AG04449 (cell line): ENCODE measurements around the gene OAS2.

Source experiments
- CTCF ChIA-PET: fragments of 350-600 bp; formaldehyde crosslinking; extraction: SDS; loops from one replicate; lab custom pipeline; 2021; ENCODE audit warnings: antibody characterized with exemption; lab: Yijun Ruan, JAX
- POLR2A ChIA-PET: fragments of 400-600, 350-600 bp; formaldehyde crosslinking; extraction: SDS; loops from one replicate; lab custom pipeline; 2020; ENCODE audit warnings: antibody characterized with exemption, inconsistent platforms; lab: Yijun Ruan, JAX
- DNase-seq: peaks from one replicate; pipeline ENCODE4 v3.0.0-alpha.2; 2010; ENCODE audit warnings: low read depth, low spot score
- H3K4me3 ChIP-seq: 2 replicates; pipeline ENCODE4 v1.5.1; 2011; ENCODE audit warnings: low read depth, mild to moderate bottlenecking, control low read depth, low read length
- TF ChIP-seq, protein P1 (sequence below): IDR thresholded peaks from one replicate; pipeline ENCODE4 v1.5.1; 2011; ENCODE audit warnings: mild to moderate bottlenecking, moderate library complexity, low read length, control low read depth, inconsistent platforms; ENCODE audit not compliant: insufficient read depth; ENCODE audit errors: missing control alignments

OAS2 gene

DNA sequence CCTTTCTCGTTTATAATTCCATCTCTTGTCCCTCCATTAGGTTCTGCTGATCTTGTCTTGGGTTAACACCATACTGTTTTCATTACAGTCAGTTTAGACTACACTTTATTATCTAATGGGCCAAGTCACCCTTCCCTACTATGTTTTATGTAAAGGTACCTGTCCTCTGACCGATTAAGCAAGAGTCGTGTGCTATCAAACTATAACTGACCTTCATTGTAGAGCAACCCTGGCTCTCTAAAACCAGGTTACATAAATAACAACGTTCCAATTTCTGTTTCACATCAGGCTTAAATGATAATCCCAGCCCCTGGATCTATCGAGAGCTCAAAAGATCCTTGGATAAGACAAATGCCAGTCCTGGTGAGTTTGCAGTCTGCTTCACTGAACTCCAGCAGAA lies 16.7 kb downstream of the OAS2 start:
- DNase-seq, result no peak
- TF ChIP-seq, protein P1, sequence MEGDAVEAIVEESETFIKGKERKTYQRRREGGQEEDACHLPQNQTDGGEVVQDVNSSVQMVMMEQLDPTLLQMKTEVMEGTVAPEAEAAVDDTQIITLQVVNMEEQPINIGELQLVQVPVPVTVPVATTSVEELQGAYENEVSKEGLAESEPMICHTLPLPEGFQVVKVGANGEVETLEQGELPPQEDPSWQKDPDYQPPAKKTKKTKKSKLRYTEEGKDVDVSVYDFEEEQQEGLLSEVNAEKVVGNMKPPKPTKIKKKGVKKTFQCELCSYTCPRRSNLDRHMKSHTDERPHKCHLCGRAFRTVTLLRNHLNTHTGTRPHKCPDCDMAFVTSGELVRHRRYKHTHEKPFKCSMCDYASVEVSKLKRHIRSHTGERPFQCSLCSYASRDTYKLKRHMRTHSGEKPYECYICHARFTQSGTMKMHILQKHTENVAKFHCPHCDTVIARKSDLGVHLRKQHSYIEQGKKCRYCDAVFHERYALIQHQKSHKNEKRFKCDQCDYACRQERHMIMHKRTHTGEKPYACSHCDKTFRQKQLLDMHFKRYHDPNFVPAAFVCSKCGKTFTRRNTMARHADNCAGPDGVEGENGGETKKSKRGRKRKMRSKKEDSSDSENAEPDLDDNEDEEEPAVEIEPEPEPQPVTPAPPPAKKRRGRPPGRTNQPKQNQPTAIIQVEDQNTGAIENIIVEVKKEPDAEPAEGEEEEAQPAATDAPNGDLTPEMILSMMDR, result no peak
- POLR2A ChIA-PET, result no interaction called here
- H3K4me3 ChIP-seq, result no peak overlapping the region
- CTCF ChIA-PET, result interaction anchor here (0.7 to 3.4 kb wide), 4 partner anchors 10 to 177 kb away, joined by 3 to 19 read pairs (median 12); no protein-coding TSS in a partner anchor

DNA sequence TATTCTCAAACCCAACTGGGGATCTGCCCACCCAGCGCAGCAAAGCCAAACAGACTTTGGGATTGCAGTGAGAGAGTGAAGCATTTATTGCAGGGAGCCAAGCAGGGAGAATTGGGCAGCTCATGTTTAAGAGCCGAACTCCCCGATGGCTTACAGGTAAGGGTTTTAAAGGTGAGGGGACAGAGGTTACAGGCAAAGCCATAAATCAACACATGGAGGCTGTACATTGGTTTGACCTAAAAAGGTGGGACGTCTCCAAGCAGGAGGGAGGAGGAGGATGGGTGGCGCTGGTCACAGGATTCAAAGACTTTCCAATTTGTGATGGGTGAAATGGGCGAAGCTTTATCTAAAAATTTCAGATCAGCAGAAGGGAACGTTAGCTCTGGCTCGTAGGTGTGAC lies 18.2 kb downstream of the OAS2 start:
- ChIA-PET POLR2A (no interaction called here), CTCF (interaction anchor here (0.8 to 1.2 kb wide), 3 partner anchors 32 to 176 kb away, joined by 3 read pairs; no protein-coding TSS in a partner anchor)
- no peak for DNase-seq
- H3K4me3 ChIP-seq, result no peak overlapping the region
- TF ChIP-seq, protein P1, result no peak

DNA sequence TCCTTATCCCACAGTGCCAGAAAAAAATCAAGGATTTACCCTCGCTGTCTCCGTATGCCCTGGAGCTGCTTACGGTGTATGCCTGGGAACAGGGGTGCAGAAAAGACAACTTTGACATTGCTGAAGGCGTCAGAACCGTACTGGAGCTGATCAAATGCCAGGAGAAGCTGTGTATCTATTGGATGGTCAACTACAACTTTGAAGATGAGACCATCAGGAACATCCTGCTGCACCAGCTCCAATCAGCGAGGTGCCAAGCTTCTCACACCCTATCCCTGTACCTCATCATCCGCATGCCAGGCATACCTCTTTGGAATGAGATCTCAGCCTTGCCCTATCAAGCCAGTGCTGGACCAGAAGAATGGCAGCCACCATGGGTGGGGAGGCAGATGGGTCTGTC lies 19.2 kb downstream of the OAS2 start:
- POLR2A ChIA-PET, result no interaction called here
- CTCF ChIA-PET, result interaction anchor here (1.2 to 2.7 kb wide), 3 partner anchors 10 to 34 kb away, joined by 3 to 9 read pairs (median 4); no protein-coding TSS in a partner anchor

DNA sequence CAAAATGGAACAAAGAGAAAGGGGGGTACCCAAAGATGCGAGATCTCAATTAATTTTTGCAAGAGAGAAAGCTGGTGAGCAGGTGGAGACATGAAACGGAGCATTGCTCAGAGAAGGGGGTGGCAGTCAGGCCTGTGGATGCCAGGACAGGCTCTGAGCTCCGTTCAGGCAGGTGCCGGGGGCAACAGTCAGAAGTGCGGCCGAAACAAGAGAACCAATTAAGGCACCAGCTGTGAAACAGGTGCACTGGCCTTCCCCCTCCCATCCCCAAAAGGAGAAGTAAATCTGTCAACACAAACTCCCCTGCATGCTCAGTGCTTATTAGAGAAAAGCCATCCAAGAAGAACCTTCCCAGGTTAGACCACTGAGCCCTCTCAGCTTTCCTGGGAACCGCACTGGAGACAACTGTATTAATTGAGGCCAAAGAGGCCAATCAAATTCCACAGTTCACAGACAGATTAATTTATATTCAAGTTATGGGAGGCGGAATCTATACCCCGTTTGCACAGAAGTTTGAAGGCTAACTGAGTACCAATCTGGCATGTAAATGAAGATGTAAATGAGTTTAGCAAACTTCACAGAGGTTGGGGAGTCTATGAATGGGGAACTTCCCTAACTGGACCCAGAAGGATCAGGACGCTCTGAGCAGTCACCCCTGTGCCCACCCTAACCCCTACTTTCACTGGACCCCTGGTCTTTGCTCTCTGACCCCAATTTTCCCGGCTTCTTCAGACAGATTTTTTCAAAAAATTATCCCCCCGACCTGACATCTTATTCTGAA lies 20.9 kb downstream of the OAS2 start:
- DNase-seq, result no peak
- ChIA-PET POLR2A (no interaction called here), CTCF (interaction anchor here (1.2 to 2.7 kb wide), 3 partner anchors 8 to 30 kb away, joined by 3 to 9 read pairs (median 4); no protein-coding TSS in a partner anchor)
- TF ChIP-seq, protein P1, result no peak
- H3K4me3 ChIP-seq, result no peak overlapping the region

More for the DNA sequence above, 19.2 kb downstream of the OAS2 start:
- TF ChIP-seq, protein P1, result no peak
- H3K4me3 ChIP-seq, result no peak overlapping the region
- no peak for DNase-seq

DNA sequence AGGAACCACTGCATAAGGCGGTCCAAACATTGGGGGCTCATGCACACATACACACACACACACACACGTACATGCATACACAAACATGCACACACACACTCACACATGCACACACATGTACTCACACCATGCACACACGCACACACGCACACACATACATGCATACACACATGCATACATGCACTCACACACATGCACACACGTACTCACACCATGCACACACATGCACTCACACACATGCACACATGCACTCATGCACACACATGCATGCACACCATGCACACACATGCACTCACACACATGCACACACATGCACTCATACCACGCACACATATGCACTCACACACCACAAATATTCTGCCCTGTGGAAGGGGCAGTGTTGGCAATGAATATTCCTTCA lies 22.1 kb downstream of the OAS2 start:
- TF ChIP-seq, protein P1, result no peak
- CTCF ChIA-PET, result no interaction called here

DNA sequence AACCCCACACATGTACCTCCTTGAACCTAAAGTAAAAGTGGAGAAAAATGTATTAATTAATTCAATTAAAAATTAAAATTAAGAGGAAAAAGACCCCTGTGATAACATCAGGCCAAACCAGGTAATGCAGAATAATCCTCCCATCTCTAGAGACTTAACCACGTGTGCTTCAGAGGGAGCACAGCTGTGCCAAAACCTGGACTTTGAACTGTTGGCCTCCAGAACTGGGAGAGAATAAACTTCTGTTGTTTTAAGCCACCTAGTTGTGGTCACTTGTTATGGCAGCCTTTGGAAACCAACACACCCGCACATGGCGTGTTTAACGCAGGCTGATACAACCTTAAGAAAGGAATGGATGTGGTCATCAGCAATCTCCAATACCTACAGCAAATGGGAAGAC lies 23.8 kb downstream of the OAS2 start:
- POLR2A ChIA-PET, result no interaction called here
- CTCF ChIA-PET, result no interaction called here

More for the DNA sequence above, 22.1 kb downstream of the OAS2 start:
- DNase-seq, result no peak
- POLR2A ChIA-PET, result no interaction called here
- H3K4me3 ChIP-seq, result no peak overlapping the region

More for the DNA sequence above, 23.8 kb downstream of the OAS2 start:
- no peak for DNase-seq
- TF ChIP-seq, protein P1, result no peak
- no peak overlapping the region for H3K4me3 ChIP-seq
